ENCODE measurements around the gene TNIK.

DNA sequence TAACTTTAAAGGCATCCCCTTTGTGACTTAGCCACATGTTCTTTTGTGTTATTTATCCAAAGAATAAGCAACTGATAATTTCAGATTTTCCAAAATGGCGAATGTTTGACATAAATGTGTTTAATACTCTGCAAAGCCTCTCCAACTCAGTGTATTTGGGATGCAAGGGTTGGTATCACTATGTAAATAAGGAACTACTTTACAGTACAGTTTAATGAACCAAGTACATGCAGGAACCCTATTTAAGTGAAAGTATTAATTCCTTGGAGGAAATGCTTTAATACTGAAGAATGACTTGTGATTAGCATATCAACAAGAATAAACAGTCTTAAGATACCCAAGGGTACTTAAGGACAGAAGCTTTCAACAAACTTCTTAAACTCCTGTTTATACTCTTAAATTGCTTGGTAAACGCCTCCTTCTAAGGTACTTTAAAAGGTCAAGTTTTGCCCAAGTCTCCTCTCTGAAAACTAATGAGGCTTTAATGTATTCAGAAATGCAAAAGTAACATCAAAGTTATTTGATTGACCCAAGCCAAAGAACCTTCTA lies 107.7 kb downstream of the TNIK start:
- TF ChIP-seq, protein P1, sequence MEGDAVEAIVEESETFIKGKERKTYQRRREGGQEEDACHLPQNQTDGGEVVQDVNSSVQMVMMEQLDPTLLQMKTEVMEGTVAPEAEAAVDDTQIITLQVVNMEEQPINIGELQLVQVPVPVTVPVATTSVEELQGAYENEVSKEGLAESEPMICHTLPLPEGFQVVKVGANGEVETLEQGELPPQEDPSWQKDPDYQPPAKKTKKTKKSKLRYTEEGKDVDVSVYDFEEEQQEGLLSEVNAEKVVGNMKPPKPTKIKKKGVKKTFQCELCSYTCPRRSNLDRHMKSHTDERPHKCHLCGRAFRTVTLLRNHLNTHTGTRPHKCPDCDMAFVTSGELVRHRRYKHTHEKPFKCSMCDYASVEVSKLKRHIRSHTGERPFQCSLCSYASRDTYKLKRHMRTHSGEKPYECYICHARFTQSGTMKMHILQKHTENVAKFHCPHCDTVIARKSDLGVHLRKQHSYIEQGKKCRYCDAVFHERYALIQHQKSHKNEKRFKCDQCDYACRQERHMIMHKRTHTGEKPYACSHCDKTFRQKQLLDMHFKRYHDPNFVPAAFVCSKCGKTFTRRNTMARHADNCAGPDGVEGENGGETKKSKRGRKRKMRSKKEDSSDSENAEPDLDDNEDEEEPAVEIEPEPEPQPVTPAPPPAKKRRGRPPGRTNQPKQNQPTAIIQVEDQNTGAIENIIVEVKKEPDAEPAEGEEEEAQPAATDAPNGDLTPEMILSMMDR (IDR thresholded peaks at IDR 0.05; ENCODE audit: low read depth, low read length, missing input control) = no peak
- TF ChIP-seq JUND (IDR thresholded peaks at IDR 0.05) = no peak
- TF ChIP-seq, protein P2, sequence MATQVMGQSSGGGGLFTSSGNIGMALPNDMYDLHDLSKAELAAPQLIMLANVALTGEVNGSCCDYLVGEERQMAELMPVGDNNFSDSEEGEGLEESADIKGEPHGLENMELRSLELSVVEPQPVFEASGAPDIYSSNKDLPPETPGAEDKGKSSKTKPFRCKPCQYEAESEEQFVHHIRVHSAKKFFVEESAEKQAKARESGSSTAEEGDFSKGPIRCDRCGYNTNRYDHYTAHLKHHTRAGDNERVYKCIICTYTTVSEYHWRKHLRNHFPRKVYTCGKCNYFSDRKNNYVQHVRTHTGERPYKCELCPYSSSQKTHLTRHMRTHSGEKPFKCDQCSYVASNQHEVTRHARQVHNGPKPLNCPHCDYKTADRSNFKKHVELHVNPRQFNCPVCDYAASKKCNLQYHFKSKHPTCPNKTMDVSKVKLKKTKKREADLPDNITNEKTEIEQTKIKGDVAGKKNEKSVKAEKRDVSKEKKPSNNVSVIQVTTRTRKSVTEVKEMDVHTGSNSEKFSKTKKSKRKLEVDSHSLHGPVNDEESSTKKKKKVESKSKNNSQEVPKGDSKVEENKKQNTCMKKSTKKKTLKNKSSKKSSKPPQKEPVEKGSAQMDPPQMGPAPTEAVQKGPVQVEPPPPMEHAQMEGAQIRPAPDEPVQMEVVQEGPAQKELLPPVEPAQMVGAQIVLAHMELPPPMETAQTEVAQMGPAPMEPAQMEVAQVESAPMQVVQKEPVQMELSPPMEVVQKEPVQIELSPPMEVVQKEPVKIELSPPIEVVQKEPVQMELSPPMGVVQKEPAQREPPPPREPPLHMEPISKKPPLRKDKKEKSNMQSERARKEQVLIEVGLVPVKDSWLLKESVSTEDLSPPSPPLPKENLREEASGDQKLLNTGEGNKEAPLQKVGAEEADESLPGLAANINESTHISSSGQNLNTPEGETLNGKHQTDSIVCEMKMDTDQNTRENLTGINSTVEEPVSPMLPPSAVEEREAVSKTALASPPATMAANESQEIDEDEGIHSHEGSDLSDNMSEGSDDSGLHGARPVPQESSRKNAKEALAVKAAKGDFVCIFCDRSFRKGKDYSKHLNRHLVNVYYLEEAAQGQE (IDR thresholded peaks at IDR 0.05) = no peak
- no peak for TF ChIP-seq YY1 (IDR thresholded peaks at IDR 0.05)
- no peak for TF ChIP-seq EGR1 (IDR thresholded peaks at IDR 0.05; ENCODE audit: low read depth in 2 of 2)
- TF ChIP-seq GABPA (IDR thresholded peaks at IDR 0.05 in 1 of 2, conservative IDR thresholded peaks at IDR 0.05 in 1 of 2) = no peak
- TF ChIP-seq, protein P3, sequence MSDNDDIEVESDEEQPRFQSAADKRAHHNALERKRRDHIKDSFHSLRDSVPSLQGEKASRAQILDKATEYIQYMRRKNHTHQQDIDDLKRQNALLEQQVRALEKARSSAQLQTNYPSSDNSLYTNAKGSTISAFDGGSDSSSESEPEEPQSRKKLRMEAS (IDR thresholded peaks at IDR 0.05) = no peak
- no peak for TF ChIP-seq RXRA (IDR thresholded peaks at IDR 0.05)
- TF ChIP-seq, protein P4, sequence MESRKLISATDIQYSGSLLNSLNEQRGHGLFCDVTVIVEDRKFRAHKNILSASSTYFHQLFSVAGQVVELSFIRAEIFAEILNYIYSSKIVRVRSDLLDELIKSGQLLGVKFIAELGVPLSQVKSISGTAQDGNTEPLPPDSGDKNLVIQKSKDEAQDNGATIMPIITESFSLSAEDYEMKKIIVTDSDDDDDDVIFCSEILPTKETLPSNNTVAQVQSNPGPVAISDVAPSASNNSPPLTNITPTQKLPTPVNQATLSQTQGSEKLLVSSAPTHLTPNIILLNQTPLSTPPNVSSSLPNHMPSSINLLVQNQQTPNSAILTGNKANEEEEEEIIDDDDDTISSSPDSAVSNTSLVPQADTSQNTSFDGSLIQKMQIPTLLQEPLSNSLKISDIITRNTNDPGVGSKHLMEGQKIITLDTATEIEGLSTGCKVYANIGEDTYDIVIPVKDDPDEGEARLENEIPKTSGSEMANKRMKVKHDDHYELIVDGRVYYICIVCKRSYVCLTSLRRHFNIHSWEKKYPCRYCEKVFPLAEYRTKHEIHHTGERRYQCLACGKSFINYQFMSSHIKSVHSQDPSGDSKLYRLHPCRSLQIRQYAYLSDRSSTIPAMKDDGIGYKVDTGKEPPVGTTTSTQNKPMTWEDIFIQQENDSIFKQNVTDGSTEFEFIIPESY (IDR thresholded peaks at IDR 0.05) = no peak
- TF ChIP-seq SP1 (IDR thresholded peaks at IDR 0.05) = no peak
